Esophagus mucosa (tissue), 1 donor: ENCODE measurements around the gene ILDR2. TPM values are rescaled to one million over a fixed set of nuclear protein-coding genes. Genes with fewer than 3 reads are reported as not detected.

Experiments
- ATAC-seq: fragments of 200-7000 bp; cut with Tn5 transposase; one replicate; pipeline ENCODE4 v1.9.1; 2020
- total RNA-seq: library from RNA; stranded (reverse); gene quantifications from one replicate; pipeline ENCODE4 v1.2.4, GENCODE V29; 2023
- donor health status: DM: yes; HTN: yes; CAD: no.

Gene ILDR2, protein sequence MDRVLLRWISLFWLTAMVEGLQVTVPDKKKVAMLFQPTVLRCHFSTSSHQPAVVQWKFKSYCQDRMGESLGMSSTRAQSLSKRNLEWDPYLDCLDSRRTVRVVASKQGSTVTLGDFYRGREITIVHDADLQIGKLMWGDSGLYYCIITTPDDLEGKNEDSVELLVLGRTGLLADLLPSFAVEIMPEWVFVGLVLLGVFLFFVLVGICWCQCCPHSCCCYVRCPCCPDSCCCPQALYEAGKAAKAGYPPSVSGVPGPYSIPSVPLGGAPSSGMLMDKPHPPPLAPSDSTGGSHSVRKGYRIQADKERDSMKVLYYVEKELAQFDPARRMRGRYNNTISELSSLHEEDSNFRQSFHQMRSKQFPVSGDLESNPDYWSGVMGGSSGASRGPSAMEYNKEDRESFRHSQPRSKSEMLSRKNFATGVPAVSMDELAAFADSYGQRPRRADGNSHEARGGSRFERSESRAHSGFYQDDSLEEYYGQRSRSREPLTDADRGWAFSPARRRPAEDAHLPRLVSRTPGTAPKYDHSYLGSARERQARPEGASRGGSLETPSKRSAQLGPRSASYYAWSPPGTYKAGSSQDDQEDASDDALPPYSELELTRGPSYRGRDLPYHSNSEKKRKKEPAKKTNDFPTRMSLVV
- total RNA-seq: 0.08 TPM

DNA sequence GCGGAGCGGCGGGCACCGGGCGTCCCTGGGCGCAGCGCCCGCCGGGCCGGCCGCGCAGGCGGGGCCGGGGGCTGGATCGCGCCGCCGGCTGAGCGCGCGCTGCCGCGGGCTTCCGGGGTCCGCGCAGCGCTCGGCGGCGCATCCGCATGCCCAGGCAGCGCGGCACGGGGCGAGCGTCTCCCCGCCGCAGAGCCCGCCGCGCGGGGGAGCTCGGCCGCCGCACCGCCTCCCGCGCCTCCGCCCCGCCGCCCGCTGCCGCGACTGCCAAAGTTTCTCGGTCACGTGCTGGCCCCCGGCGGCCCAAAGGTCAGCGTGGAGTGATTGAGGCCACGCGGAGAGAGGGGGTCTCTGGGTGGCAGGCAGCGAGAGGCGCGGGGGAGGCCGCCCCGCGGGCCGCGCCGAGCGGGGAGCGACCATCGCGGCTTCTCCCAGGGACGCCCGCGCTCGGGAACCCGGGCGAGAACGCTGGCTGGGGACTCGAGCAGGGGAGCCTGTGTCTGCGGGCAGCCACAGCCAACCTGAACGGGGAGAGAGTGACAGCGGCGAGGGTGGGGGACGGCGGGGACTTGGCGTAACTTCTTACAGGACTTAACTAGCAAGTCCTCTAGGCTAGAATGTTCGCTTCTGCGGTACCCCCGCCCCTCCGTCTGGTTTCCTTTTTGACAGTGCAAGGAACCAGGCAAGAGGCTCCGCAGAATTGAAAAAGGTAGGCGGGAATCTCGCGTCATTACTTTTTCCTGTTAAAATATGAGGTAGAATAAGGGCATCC is at the start of gene ILDR2:
TSS of gene ILDR2 (minus strand) at position 180 of the 769 bp plus-strand sequence. CDS start 272 bp downstream, outside the sequence.
- peak; percentile 51 for ATAC-seq

DNA sequence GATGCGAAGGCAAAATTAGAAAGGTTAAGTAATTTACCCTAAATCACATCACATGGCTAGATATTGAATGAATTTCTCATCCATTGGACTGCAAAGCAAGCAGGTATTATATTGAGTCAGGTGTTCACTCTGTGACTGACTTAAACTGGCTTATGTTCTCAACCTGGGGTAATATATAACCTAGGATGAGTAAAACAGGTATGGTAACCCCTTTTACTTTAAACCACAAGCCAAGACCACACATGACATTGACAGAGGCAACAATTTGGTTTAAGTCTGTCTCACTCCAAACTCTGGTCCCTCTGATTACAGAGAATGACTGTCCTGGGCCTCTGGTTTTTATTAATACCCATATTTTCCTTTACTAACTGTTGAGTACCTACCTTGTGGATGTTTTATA is 47.0 kb upstream of the ILDR2 start:
- ATAC-seq: no peak

DNA sequence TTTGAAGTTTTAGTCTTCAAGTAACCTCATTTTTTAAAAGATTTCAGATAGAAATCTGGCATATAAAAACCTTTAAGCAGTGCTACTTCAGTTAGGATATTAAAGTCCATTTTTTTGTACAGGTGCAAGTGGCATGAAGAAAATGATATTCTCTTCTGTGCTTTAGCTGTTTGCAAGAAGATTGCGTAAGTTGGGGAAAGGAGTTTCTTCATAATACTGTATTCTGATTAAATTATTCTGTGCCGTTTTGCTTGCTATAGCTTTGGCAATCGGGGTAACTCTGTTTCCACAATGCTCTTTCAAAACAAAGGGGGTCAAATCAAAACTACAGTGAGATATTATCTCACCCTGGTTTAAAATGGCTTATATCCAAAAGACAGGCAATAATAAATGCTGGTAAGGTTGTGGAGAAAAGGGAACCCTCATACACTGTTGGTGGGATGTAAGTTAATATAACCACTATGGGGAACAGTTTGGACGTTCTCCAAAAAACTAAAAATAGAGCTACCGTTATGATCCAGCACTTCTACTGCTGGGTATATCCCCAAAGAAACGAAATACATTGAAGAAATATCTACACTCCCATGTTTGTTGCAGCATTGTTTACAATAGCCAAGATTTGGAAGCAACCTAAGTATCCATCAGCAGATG is 40.9 kb upstream of the ILDR2 start:
- ATAC-seq: no peak

DNA sequence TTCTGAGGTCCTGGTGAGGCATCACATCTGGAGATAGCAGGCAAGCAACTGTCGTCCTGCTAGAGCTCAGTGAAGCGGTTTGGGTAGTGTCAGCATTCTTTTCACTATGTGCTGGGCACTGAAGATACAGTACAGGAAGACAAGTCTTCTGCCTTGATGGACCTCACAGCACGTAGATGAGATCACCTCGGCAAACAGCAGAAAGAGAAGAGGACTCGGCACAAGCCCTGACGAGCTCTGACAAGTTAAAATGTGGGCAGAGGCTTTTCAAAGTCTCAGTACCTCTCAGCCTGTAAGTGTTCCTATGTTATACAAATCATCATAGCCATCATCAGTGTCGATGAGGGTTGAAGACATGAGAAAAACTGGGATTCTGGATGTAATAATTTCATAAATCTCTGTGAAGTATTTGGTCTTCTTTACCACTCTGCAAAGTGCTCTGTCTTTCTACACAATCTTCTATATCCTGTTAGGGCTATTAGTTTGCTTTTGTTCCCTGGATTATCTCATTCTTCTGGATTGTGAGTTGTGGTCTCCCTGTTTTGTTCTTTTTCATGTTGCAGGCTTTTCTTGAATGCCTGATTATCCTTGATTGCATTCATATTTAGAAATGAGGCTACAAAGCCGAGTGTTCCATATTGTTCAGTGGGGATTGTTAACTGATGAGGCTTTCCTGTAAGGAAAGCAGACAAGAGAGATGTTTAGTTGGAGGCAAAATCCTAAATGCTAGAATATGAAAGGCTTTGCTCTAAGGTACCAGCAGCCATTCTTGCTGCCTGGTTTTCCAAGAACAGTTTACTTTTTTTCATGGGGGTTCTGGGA is 38.0 kb upstream of the ILDR2 start:
- ATAC-seq: no peak

DNA sequence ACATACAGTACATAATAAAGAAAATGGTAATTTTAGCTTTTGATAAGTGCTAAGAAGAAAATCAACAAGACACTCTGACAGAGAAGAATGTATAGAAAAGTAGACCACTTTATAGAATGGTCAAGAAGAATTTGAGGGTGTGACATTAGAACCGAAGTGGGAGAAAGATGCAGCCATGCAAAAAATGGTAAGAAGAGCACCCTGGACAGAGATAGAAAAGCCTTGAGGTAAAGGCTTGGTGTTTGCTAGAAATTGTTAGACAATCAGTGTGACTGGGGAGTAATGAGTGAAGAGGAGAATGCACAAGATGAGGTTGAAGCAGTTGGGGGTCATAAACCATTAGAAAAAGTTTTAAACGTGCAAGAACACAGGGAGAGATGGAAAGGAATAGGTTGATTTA is 37.2 kb upstream of the ILDR2 start:
- ATAC-seq: no peak

DNA sequence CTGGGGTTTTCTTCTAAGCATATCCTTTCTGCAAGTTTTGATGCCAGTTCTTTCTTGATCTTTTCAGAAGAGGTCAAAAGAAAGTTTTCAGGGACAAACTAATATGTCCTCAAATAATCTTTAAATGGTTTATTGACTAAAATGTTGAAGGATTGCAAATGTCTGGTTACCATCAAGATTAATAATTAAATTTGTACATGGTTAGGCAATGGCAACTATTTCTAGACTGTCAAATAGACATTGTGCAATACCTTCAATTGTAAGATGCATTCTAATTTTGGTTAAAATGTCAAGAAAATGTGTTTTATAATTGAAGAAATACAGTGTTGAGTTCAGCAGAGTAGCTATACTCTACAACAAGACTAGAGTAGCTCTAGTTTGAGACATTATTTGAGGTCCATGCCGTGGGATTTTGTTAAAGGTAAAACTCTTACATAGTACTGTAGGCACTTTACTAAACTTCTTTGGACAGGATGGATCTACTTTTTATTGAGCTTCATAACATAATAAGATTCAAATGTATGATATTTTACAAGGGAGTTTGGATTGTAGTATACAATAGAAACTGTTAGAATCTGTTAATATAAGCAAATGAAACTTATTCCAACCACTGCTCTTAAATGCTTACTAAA is 36.3 kb upstream of the ILDR2 start:
- no peak for ATAC-seq

DNA sequence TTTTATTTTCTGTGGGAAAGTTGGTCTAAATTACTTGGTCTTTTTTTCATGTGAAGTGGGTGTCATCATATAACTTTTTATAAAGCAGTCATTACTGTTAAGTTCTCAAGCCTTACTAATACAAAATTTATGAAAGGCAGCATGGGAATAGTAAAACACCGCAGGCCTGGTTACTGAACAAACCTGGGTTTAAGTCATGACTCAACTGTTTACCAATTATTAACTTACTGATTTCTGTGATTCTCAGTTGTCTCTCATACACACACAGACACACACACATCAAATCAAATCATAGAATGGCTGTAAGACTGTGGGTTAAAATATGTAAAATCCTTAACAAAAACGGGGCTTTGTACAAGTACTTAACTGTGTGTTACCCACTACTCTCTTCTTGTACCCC is 28.4 kb upstream of the ILDR2 start:
- no peak for ATAC-seq

DNA sequence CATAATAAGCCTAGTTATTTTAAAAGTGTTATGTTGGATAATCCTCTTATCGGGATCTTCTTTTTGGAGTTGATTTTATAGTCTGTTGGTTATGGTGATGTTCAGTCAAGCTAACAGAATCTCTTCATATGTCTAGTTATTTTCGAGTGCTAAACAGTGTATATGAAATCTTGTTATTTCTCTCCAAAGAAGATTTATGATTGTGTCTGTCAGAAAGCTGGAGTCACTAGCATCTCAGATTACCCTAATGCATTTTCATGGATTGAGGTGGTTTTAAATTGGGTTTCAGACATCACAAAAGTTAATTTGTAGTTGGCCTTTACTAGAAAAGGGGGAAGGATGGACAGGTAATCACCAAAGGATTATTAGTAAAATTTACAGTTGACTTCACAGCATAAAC is 27.0 kb upstream of the ILDR2 start:
- no peak for ATAC-seq

DNA sequence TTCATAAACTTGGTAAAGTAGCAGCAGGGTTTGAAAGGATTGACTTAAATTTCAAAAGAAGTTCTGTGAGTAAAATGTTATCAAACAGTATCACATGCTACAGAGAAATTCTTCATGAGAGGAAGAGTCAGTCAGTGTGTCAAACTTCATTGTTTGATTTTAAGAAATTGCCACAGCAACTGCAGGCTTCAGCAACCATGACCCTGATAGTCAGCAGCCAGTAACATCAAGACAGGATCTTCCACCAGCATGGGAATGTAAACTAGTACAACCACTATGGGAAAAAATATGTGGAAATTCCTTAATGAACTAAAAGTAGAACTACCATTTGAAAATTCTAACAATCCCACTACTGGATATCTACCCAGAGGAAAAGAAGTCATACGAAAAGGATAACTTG is 25.2 kb upstream of the ILDR2 start:
- ATAC-seq: no peak

DNA sequence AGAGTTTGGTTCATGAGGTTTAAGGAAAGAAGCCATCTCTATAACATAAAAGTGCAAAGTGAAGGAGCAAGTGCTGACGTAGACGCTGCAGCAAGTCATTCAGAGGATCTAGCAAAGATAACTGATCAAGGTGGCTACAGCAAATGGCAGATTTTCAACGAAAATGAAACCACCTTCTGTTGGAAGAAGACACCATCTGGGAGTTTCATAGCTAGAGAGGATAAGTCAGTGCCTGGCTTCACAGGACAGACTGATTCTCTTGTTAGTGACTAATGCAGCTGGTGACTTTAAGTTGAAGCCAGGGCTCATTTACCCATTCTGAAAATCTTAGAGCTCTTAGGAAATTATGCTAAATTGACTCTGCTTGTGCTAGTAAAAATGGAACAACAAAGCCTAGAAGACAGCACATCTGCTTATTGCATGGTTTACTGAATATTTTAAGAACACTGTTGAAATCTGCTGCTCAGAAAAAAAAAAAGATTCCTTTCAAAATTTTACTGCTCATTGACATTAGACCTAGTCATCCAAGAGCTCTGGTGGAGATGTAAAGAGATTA is 24.2 kb upstream of the ILDR2 start:
- no peak for ATAC-seq

DNA sequence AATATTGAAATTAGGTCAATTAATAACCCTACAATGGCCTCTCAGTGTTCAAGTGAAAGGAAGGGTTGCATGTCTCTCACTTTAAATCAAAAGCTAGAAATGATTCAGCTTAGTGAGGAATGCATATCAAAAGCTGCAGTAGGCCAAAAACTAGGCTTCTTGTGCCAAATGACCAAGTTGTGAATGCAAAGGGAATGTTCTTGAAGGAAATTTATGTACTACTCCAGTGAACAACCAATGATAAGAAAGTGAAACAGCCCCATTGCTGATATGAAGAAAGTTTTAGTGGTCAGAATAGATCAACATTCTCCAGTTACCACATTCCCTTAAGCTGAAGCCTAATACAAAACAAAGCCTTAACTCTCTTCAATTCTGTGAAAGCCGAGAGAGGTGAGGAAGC is 23.7 kb upstream of the ILDR2 start:
- no peak for ATAC-seq

DNA sequence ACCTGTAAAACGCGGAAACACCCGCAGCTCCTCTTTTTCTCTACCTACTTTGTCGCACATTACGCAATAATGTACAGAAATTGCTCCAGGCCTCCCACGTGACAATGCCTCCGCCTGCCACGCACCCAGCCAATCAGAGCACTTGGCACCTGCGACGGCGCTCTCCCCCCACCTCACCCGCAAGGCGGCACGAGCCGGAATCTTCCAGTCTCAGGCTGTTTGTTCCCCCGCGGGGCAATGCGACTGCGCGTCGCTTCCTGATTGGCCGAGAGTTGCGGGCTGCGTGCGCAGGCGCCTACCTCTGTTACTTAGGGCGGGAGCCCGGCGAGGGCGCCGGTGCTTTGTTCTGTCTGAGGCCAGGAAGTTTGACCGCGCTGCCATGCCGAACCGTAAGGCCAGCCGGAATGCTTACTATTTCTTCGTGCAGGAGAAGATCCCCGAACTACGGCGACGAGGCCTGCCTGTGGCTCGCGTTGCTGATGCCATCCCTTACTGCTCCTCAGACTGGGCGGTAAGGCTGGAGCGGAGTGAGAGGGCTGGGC is 13.7 kb upstream of the ILDR2 start, which contains the start of gene MAEL:
TSS of gene MAEL (plus strand) at position 307 of the 542 bp plus-strand sequence. CDS start at position 380, 73 bp downstream.
- ATAC-seq: no peak

DNA sequence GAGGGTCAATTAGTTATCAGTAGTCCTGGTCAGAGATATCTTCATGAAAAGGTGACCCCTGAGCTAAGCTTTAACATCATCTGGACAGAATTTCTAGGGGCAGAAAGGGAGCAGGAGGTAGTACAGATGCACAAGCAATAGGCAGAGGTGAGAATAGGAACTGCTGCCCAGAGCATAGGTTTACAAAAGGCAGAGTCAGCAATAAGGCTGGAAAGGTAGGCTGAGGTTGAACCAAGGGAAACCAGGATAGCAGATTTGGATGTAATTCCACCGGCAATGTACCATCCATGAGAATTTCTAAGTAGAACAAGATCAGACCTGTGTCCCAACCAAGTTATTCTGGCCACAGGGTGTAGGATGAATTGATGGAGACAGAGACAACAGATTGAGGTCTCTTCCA is 6.2 kb upstream of the ILDR2 start:
- no peak for ATAC-seq

DNA sequence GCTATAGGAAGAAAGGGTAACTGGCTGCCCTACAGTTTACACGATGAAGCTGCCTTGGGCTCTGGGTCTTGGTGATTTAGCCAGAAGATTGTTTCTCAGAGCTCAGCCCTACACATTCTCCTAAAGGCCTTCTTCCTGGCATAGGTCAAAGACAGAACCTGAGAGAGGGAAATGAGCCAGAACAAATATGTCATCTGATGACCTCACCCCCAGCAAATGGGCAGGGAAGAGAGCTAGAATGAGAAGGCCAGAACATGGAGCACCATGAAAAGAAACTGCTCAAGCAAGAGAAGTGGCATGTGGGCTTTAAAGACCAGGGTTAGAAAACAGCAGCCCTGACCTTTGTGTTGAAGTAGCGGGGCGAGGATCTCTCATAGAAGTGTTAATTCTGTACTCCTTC is 5.5 kb upstream of the ILDR2 start:
- no peak for ATAC-seq

DNA sequence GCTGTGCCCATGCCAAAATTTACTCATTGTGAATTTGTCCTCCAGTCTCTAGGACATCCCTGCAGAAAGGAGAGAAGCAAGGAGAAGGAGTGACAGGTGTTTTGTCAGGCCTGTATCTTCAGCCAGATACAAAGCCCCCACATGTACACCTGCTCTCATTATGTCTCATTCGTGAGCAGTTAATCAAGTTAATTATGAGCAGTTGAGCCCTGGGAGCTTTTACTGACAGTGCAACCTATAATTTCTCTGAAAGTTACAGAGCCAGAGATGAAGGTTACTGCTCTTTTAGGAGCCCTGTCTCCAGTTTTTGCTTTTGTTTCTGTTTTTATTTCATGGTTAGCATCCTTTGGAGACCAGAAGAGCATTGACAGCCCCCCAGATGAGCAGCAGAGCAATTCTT is 5.0 kb upstream of the ILDR2 start:
- ATAC-seq: no peak

DNA sequence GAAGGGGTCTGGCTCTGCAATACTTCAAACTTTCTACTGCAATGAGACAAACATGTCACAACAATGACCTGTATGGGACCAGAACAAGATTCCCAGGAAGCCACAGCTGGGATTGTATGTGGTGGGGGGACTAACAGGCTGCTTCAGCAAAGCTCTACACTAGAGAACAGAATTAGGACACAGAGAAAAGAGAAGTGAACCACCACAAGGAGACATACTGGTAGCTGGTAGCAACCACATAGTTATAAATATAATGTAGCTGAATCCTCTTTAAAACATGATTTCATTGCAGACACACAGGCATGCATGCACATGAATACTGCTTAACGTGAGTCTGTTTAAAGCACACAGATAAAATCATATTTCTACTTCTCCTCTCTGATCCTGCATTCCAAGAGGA is 3.5 kb upstream of the ILDR2 start:
- no peak for ATAC-seq

DNA sequence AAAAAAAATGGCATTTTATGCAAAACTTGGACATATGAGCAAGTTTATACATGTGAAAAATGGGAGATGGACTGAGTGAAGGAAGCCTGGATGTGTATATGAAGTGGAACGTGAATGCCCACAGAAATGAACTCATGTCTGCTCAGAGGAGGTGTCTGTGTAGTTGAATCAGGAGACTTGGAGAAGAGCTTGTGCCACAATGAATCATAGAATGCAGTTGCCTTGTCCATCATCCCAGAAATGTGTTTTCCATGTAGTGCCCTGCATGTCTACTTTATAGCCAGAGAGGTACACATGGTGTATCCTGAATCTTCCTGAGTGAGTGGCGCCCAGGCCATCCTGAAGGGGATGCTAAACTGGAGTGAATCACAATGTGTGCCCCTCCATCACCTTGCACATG is 2.6 kb upstream of the ILDR2 start:
- ATAC-seq: no peak

DNA sequence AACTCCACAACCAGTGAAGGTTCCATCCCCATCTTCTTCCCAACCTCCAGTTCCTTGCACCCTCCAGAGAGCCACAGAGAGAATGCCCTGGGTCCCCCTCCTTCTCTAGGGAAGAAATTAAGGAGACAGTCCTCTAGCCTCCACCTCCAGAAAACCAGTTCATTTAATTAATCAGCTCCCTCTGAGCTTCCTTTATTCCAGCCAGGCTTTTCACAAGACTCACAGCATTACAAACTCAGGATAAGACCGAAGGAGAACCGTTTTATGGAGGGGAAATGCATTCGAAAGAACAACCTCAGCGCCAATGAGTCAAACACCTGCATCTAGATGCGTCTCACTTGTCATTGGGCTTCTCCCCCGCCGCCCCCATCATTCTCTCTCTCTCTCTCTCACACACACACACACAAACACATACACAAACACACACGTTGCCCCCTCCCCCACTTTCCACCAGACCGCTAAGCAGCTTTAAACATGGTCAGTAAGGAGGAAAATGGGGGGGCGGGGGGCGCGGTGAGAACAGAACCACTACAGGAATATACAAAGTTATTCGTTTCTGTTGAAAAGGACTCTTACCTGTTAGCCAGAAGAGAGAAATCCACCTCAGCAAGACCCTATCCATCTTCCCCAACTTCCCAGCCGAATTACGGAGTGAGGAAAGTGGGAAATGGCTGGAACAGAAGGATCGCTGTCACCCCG is 544 bp downstream of the ILDR2 start:
- no peak for ATAC-seq

DNA sequence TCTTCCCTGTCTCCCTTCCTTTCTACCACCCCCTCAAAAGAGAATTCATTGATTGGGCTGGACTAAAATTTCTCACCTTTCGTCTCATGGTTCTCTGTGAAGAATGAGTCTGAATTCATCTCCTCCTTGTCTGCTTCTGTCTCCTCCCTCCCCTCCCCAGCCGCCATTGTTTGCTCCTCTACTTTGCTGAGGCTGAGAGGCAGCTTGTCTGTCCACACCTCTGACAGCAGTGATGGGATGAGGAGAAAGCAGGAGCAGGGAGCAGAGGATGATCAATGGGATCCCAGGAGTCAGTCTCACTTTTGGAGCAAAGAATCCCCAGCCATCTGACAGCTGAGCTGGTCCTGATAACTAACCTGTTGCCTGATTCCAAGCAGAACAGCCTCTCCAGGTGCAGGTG is 2.5 kb downstream of the ILDR2 start:
- no peak for ATAC-seq

DNA sequence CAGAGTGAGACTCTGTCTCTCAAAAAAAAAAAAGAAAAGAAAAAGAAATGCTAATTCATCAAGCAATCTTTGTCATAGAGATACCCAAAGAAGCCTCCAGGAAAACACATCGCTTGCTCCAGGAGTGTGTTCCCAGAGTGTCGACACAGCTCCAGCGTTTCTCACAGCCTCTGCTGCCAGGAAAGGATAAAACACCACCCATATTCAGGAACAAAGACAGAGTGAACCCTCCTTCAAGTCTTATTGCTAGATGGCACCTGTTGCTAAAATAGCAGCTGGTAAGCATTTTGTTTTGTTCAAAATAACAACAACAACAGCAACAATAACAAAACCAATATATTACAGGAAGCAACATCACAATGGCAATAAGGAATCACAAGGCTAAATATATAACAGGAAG is 3.1 kb downstream of the ILDR2 start:
- no peak for ATAC-seq
